ENCODE data around the gene GATAD2A. TPM values are rescaled to one million over a fixed set of nuclear protein-coding genes. Genes with fewer than 3 reads are reported as not detected.

Gene GATAD2A
- total RNA-seq, 1 experiment from 2014 or later: 189 TPM

DNA sequence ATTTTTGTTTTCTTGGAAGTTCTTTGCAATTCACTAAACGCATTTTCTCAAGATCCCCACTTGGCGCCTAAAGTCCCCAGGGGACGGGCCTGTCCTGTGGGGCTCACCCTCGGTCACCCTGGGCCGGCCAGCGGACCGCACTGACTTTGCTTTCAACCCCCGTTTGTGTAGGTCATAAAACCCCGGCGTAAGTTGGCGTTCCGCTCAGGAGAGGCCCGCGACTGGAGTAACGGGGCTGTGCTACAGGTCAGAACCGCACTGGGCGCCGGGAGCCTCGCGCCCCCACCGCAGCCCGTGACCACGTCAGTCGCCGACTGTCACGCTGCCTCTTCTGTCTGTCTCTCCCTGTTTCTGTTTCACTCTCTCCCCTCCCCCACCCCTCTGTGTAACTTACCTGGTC lies 96.3 kb downstream of the GATAD2A start:
- H3K27me3 ChIP-seq (ENCODE audit: insufficient read depth, low read length): no peaks in the 10 kb centered on the region
- H2BK5ac ChIP-seq (ENCODE audit: insufficient read length, low read length): no peak overlapping the region
- WGBS (ENCODE audit: extremely low coverage, insufficient read length, low lambda C conversion rate): no CpG with 5 or more reads among the region's 26 CpGs
- no peak overlapping the region for H3K14ac ChIP-seq (ENCODE audit: insufficient read depth, low read length)
- no peak overlapping the region for H3K4ac ChIP-seq (ENCODE audit: low read depth, low read length)
- TF ChIP-seq CTCF (conservative IDR thresholded peaks at IDR 0.05): no peak
- H3K23me2 ChIP-seq (ENCODE audit: insufficient read length, low read depth, low read length, poor library complexity, severe bottlenecking): no peaks in the 10 kb centered on the region
- peaks cover 40 to 94% (median 86%) of the 10 kb centered on the region in 3 experiments for H3K36me3 Mint-ChIP-seq (ENCODE audit: insufficient read depth in 1 of 3, low read depth in 3 of 3)
- H3K18ac ChIP-seq (ENCODE audit: insufficient read length, low read depth, low read length): no peak overlapping the region
- no peak overlapping the region for H4K91ac ChIP-seq (ENCODE audit: insufficient read length, low read depth, low read length)
- no peak overlapping the region for H2BK20ac ChIP-seq (ENCODE audit: low read depth, low read length, poor library complexity, severe bottlenecking)
- no peaks in the 10 kb centered on the region for H3K79me2 ChIP-seq (ENCODE audit: insufficient read depth, low read length)
- H3K9ac ChIP-seq (ENCODE audit: extremely low read depth, insufficient read length, low read length): no peak overlapping the region
- no peak overlapping the region for H3K4me2 ChIP-seq (ENCODE audit: insufficient read depth, insufficient read length, low read length)
- no peaks in the 10 kb centered on the region for H3K4me1 Mint-ChIP-seq
- H3K27me3 Mint-ChIP-seq (ENCODE audit: low read depth): no peaks in the 10 kb centered on the region; the same call in 1 of the 2 replicates
- H2BK15ac ChIP-seq (ENCODE audit: low read depth, low read length): no peak overlapping the region
- no peak overlapping the region for H4K5ac ChIP-seq (ENCODE audit: insufficient read length, low read depth, low read length)
- H2BK120ac ChIP-seq (ENCODE audit: low read depth, low read length, poor library complexity, severe bottlenecking): no peak overlapping the region
- H3K27ac ChIP-seq (ENCODE audit: insufficient read length, low read depth, low read length): no peak overlapping the region
- H3K9me3 ChIP-seq (ENCODE audit: control insufficient read depth, low read depth, low read length): no peaks in the 10 kb centered on the region
- DNase-seq: no peak
- H4K20me1 ChIP-seq (ENCODE audit: control insufficient read depth, insufficient read depth, insufficient read length): no peaks in the 10 kb centered on the region
- no peak overlapping the region for H3T11ph ChIP-seq (ENCODE audit: low read length)
- H3K4me3 Mint-ChIP-seq: no peak overlapping the region
- H3K79me1 ChIP-seq (ENCODE audit: insufficient read depth, low read depth, low read length, poor library complexity, severe bottlenecking): no peaks in the 10 kb centered on the region
- no peak overlapping the region for H4K8ac ChIP-seq (replicated peaks; ENCODE audit: insufficient read length, low read depth, low read length)
- no peak overlapping the region; a peak in 1 of 7 replicates for H3K27ac Mint-ChIP-seq
- H3K9me3 Mint-ChIP-seq: no peaks in the 10 kb centered on the region
- no peak overlapping the region for H2AFZ ChIP-seq (ENCODE audit: low read length)
- no peak overlapping the region for H2BK12ac ChIP-seq (ENCODE audit: insufficient read length, low read depth, low read length)
- H3K23ac ChIP-seq (ENCODE audit: insufficient read length, low read depth, low read length): no peak overlapping the region
- H3K4me1 ChIP-seq (ENCODE audit: insufficient read depth, low read length): no peaks in the 10 kb centered on the region
- H2AK5ac ChIP-seq (ENCODE audit: insufficient read length, low read length): no peak overlapping the region
- no peak overlapping the region for H3K56ac ChIP-seq (ENCODE audit: insufficient read length, low read depth, low read length)
